Activated CD4-positive, alpha-beta T cell treated with anti-CD3 and anti-CD28 coated beads, Interleukin-2, amount 10 ng/mL, durations not matched to agents 24 days and 14 days (primary cell): Measurements from ENCODE around the gene NEURL1. TPM values are rescaled to one million over a fixed set of nuclear protein-coding genes. Genes with fewer than 3 reads are reported as not detected.

ENCODE experiments used
- DNase-seq: peaks from one replicate; pipeline ENCODE4 v3.0.0; 2022
- H3K27ac Mint-ChIP-seq: one replicate; pipeline ENCODE4 v1.8.0; 2022; ENCODE audit warnings: mild to moderate bottlenecking, mixed read lengths
- H3K27me3 Mint-ChIP-seq: one replicate; pipeline ENCODE4 v1.8.0; 2022; ENCODE audit warnings: mixed read lengths
- H3K36me3 Mint-ChIP-seq: one replicate; pipeline ENCODE4 v1.8.0; 2022; ENCODE audit warnings: low read depth, mild to moderate bottlenecking, mixed read lengths
- H3K4me1 Mint-ChIP-seq: one replicate; pipeline ENCODE4 v1.8.0; 2021; ENCODE audit warnings: mixed read lengths
- H3K4me3 Mint-ChIP-seq: one replicate; pipeline ENCODE4 v1.8.0; 2022; ENCODE audit warnings: mild to moderate bottlenecking, moderate library complexity, mixed read lengths
- H3K9me3 Mint-ChIP-seq: one replicate; pipeline ENCODE4 v1.8.0; 2021; ENCODE audit warnings: mixed read lengths
- intact Hi-C: fragments of 100-400 bp; cut with micrococcal nuclease; formaldehyde crosslinking; loops from one replicate; pipeline ENCODE4 v1.15.1; 2023
- total RNA-seq: library from RNA; stranded (reverse); gene quantifications from 2 replicates; pipeline ENCODE4 v1.2.3, GENCODE V29; 2022

The NEURL1 gene
- total RNA-seq, 1 donor from 2014 or later: 2.8 TPM

DNA sequence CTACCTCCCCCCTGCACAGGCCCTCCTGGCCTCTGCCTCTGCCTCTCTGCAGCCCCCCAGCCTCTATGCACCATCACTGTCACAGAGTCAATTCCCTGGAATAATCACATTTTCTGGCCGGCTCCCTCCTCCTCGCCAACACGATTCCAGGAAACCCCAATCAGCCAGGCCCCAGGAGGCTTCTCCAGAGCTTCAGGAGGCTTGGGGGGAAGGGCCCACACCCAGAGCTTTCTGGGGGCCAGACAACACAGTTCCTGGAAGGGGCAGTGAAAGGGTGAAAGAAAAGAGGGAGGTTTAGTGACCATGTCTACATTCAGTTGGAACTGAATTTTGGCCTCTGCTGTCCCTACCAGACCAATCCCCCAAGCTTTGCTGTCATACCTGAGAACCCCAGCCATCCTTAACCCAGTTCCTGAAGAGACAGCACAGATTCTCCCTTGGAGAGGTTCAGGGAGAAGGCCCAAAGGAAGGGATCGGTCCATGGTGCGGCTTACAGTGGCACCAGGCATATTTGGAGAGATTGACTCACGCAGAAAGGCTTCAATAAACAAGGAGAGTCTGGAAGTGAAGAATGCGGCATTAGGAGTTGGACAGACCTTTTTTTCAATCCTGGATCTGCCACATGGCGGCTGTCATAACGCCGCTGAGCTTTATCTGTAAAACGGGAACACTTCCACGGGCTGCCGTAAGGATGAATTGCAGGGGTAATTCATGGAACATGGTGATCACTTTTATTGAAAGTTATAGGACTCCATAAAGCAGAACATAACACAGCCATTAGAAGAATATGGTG lies 89.0 kb downstream of the NEURL1 start:
- peaks cover under 1% of the 10 kb centered on the region for H3K36me3 Mint-ChIP-seq
- no peak overlapping the region for H3K27ac Mint-ChIP-seq
- no peak for DNase-seq
- H3K9me3 Mint-ChIP-seq: no peaks in the 10 kb centered on the region
- peaks cover 9% of the 10 kb centered on the region for H3K27me3 Mint-ChIP-seq
- H3K4me3 Mint-ChIP-seq: peak overlapping the region; percentile 18
- intact Hi-C loops: loop anchor here (10.0 kb wide), 1 partner anchor 382 kb away; the partner anchor contains the start of gene SLK
- H3K4me1 Mint-ChIP-seq: peaks cover 4% of the 10 kb centered on the region

DNA sequence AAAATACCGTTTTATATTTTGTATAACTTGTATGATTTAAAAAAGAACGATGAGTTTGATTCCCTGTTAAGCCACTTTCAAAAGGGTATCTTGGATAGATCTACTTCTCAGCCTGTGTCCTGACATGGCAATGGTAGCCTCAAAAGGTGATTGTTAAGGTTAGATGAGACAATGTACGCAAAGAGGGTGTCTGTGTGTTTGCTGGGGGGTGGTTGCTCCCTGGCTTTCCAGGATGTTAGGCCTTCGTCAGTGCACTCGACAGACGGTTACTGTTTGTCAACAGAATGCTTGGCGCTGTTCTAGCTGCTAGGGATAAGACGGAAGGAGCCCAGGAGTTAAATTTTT lies 90.3 kb downstream of the NEURL1 start:
- peaks cover 4% of the 10 kb centered on the region for H3K4me1 Mint-ChIP-seq
- H3K27ac Mint-ChIP-seq: peak overlapping the region; percentile 70
- intact Hi-C loops: loop anchor here (10.0 kb wide), 1 partner anchor 381 kb away; the partner anchor contains the start of gene SLK

DNA sequence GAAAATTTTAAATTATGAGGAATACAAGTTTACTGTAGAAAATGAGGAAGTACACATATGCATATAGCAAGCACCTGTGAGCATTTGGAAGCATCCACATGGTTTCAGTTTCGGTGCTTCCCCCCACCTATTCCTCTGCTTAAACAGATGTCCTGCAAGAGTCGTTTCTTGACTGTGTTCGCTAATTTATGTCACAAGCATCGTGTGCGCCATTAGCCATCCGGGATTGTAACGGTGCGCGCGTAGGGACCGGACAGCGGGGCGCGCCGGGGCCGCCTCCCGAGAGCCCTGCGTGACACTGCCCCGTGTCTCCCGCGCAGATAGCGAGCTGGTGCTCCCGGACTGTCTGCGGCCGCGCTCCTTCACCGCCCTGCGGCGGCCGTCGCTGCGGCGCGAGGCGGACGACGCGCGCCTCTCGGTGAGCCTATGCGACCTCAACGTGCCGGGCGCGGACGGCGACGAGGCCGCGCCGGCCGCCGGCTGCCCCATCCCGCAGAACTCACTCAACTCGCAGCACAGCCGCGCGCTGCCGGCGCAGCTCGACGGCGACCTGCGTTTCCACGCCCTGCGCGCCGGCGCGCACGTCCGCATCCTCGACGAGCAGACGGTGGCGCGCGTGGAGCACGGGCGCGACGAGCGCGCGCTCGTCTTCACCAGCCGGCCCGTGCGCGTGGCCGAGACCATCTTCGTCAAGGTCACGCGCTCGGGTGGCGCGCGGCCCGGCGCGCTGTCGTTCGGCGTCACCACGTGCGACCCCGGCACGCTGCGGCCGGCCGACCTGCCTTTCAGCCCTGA lies 90.9 kb downstream of the NEURL1 start:
- Mint-ChIP-seq H3K36me3 (peaks cover 2% of the 10 kb centered on the region), H3K27ac (peak overlapping the region; percentile 70), H3K9me3 (no peaks in the 10 kb centered on the region), H3K4me3 (peak overlapping the region; percentile 86), H3K27me3 (peaks cover 9% of the 10 kb centered on the region), H3K4me1 (peaks cover 4% of the 10 kb centered on the region)
- peak; percentile 87 for DNase-seq
- intact Hi-C loops: loop anchor here (10.0 kb wide), 1 partner anchor 380 kb away; the partner anchor contains the start of gene SLK

More for the DNA sequence above, 90.3 kb downstream of the NEURL1 start:
- Mint-ChIP-seq H3K4me3 (peak overlapping the region; percentile 86), H3K27me3 (peaks cover 9% of the 10 kb centered on the region), H3K9me3 (no peaks in the 10 kb centered on the region), H3K36me3 (peaks cover 2% of the 10 kb centered on the region)
- DNase-seq: no peak

DNA sequence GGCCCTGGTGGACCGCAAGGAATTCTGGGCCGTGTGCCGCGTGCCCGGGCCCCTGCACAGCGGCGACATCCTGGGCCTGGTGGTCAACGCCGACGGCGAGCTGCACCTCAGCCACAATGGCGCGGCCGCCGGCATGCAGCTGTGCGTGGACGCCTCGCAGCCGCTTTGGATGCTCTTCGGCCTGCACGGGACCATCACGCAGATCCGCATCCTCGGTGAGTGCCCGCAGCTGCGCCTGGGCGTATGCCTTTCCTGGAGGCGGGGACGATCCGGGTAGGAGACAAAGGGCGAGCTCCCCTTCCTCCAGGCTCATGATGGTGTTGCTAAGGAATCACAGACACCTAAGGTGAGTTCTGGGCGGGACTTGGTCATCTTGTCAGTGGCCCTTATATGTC lies 91.5 kb downstream of the NEURL1 start:
- Mint-ChIP-seq H3K27me3 (peaks cover 9% of the 10 kb centered on the region), H3K27ac (peak overlapping the region; percentile 63), H3K4me3 (peak overlapping the region; percentile 86), H3K9me3 (no peaks in the 10 kb centered on the region), H3K36me3 (peaks cover 2% of the 10 kb centered on the region), H3K4me1 (peaks cover 4% of the 10 kb centered on the region)
- intact Hi-C loops: loop anchor here (10.0 kb wide), 1 partner anchor 380 kb away; the partner anchor contains the start of gene SLK
- DNase-seq: no peak

DNA sequence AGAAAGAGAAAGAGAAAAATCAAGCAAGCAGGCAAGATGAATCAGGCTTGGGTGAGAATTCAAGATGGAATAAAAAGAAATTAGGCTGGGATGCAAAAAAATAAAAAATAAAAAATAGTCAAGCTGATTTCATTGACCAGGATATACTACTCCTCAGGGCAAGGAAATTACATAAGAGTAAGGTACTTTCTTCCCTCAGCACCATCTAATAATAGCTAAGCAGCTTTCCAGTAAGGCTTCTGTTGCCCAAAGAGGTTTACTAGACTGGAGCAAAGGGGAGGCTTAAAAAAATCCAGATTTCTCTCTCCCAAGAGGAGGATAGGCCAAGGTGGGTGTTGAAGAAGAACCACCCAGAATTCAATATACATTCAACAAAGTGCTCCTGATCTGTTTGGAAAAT lies 93.6 kb downstream of the NEURL1 start:
- H3K27ac Mint-ChIP-seq: no peak overlapping the region
- peaks cover 2% of the 10 kb centered on the region for H3K36me3 Mint-ChIP-seq
- H3K9me3 Mint-ChIP-seq: no peaks in the 10 kb centered on the region
- H3K27me3 Mint-ChIP-seq: peaks cover 5% of the 10 kb centered on the region
- no peak for DNase-seq
- H3K4me3 Mint-ChIP-seq: no peak overlapping the region
- intact Hi-C loops: loop anchor here (10.0 kb wide), 1 partner anchor 378 kb away; the partner anchor contains the start of gene SLK
- peaks cover 4% of the 10 kb centered on the region for H3K4me1 Mint-ChIP-seq

DNA sequence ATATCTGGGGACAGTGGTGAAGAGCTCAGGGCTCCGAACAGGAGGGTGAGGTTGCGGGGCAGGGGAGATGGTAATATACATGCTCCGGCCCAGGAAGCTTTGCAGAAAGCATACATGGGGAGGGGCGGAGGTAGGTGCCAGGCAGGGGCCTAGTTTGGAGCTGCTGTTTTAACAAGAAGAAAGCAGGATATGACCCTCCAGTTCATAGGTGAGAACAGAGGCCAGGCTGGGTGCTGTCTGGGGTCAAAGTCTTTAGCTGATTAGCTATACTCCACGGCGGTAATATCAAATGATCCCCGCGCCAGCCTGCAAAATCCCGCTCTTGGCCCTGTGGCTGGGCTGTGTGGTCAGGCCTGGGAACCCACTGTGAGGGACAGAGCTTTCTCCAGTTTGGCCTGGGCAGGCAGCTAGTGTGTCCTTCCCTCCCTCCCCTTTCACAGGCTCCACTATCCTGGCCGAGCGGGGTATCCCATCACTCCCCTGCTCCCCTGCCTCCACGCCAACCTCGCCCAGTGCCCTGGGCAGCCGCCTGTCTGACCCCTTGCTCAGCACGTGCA lies 95.6 kb downstream of the NEURL1 start:
- Mint-ChIP-seq H3K9me3 (no peaks in the 10 kb centered on the region), H3K27me3 (no peaks in the 10 kb centered on the region), H3K27ac (no peak overlapping the region), H3K36me3 (peaks cover 2% of the 10 kb centered on the region), H3K4me1 (no peaks in the 10 kb centered on the region), H3K4me3 (no peak overlapping the region)
- no peak for DNase-seq
- intact Hi-C loops: loop anchor here (10.0 kb wide), 1 partner anchor 376 kb away; the partner anchor contains the start of gene SLK

DNA sequence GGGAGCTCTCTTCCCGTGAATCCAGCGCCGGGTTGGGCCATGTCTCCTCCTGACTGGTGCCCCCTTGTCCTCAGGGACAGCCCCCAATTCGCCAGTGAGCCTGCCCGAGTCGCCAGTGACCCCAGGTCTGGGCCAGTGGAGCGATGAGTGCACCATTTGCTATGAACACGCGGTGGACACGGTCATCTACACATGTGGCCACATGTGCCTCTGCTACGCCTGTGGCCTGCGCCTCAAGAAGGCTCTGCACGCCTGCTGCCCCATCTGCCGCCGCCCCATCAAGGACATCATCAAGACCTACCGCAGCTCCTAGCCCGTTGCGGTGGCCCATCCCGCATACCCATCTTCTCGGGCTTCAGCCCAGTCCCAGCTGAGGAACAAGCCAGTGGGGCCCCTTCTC lies 96.6 kb downstream of the NEURL1 start:
- H3K4me1 Mint-ChIP-seq: no peaks in the 10 kb centered on the region
- no peak overlapping the region for H3K4me3 Mint-ChIP-seq
- no peaks in the 10 kb centered on the region for H3K9me3 Mint-ChIP-seq
- H3K36me3 Mint-ChIP-seq: peaks cover 2% of the 10 kb centered on the region
- no peak overlapping the region for H3K27ac Mint-ChIP-seq
- no peak for DNase-seq
- no peaks in the 10 kb centered on the region for H3K27me3 Mint-ChIP-seq
- intact Hi-C loops: no loop called here

DNA sequence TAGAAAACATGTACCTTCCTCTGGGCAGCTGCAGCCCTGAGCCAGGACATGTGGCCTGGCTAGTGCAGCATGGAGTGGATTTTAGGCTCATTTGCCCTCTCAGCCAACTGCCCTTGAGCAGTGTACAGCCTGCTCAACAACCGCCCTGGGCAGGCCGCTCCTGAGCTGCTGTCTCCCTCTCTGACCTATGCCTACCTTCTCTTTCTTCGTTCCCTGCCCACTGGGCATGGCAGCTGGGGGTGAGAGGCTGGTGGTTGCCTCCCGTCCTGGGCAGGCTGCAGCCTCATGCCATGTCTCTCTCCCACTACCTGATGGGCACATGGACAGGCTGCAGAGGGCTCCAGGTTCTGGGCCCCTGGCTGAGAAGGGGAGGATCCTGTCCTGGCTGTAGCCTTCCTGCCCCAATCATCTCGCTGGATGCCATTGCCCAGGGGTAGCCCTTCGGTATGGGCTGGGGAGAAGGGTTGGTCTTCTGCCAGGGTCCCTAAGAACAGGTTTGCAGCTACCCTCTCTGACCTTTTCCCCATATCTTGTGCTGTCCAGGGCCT lies 97.3 kb downstream of the NEURL1 start:
- peaks cover 2% of the 10 kb centered on the region for H3K36me3 Mint-ChIP-seq

DNA sequence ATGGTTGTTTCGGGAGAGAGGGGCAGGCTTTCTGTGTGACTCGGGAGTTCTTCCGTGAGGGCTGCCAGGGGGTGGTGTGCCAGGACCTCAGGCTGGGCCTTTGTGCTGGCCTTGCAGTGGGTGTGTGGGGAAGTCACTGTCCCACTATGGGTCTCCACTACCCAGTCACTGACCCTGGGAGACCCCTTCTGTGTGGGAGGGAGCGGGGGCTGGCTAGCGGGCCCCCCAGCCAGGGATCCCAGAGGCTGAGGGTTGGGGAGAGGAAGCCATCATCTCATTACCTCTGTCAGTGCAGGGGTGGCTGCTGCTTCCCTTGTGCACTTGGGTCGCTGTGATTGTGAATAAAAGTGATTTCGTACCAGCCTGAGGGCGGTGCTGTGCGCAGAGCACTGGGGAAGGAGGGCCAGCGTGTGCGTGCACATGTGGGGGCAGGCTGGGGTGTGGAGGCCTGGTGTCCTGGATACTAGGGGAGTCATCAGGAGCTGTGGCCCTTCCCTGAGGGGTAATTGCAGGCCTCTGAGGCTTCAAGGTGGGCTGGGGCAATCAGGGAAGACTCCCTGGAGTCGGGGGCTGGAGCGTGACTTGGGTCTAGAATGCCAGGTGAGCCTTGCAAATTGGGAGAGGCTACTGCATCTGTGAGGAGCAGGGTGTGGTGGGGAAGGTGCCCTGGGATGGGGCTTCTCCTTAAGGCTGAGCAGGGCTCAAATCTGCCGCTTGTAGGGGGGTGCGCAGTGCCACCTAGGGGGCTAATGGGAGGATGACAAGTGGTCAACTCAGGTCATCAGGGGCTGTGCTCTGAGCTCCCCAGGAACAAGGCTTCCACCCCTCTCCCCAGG lies 98.9 kb downstream of the NEURL1 start:
- intact Hi-C loops: no loop called here

More for the DNA sequence above, 97.3 kb downstream of the NEURL1 start:
- intact Hi-C loops: no loop called here
- H3K4me1 Mint-ChIP-seq: no peaks in the 10 kb centered on the region
- no peaks in the 10 kb centered on the region for H3K9me3 Mint-ChIP-seq
- H3K27ac Mint-ChIP-seq: no peak overlapping the region
- no peak overlapping the region for H3K4me3 Mint-ChIP-seq
- no peaks in the 10 kb centered on the region for H3K27me3 Mint-ChIP-seq
- DNase-seq: no peak

DNA sequence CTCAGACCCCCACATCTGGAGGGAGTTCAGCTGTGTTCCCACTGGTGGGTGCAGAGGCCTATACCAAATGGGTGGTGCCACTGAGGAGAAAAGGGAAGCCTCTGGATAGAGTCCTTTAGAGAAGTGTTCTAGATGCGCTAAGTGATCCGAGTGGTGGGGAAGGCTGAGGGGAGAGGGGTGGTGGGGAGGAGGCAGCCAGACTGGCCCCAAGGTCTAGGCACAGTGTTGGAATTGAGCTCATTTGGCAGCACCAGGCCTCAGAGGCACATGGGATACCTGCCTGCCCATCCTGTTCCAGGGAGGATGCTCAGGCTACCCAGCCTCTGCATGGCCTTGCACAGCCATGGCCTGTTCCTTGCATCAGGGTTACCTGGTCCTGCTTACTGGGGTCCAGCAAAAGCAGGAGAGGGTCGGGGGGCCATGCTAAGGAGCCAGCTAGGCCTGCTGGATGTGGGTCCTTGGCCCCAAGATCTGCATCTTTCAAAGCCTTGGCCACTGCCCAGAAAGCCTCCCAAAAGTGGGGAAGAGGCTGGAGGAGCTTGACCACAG lies 99.6 kb downstream of the NEURL1 start:
- Mint-ChIP-seq H3K9me3 (no peaks in the 10 kb centered on the region), H3K4me3 (no peak overlapping the region), H3K27me3 (no peaks in the 10 kb centered on the region), H3K27ac (no peak overlapping the region), H3K4me1 (no peaks in the 10 kb centered on the region), H3K36me3 (no peaks in the 10 kb centered on the region)
- intact Hi-C loops: no loop called here
- no peak for DNase-seq

More for the DNA sequence above, 98.9 kb downstream of the NEURL1 start:
- Mint-ChIP-seq H3K4me3 (no peak overlapping the region), H3K36me3 (peaks cover 2% of the 10 kb centered on the region), H3K4me1 (no peaks in the 10 kb centered on the region), H3K27me3 (no peaks in the 10 kb centered on the region), H3K9me3 (no peaks in the 10 kb centered on the region), H3K27ac (no peak overlapping the region)
- peak; percentile 78 for DNase-seq

DNA sequence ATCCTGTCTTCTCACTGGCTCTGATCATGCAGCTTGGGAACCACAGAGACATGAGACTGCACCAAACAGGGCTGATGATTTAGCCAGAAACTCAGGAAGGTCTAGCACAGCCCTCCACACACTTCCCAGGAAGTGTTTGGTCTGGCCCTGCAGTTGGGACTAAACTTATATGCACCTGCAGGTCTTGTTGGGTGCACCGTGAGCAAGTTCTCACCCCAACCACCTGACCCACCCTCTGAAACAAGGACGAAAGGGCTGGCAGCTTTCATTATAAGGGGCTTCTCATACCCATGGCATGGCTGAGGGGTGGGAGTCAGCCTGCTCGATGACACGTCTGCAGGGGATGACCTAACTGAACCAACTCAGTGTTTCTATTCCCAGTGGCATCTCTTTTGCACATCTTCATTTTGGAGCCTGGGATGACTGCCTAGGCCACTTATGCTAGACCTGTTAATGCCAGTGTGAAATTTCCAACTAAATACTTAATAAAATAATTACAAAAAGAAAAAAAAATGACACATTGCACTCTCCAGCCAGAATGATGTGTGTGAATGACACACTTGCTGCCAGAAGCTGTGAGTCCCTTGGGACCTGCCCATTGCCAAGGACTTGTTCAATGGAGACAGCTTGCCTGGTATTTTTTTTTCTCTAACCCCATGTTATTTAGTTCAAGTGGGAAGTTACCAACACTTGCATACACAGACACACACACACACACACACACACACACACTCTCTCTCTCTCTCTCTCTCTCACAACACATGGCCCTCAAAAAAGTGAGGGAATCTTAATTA lies 102.6 kb downstream of the NEURL1 start:
- H3K36me3 Mint-ChIP-seq: no peaks in the 10 kb centered on the region
- H3K27ac Mint-ChIP-seq: no peak overlapping the region
- peaks cover 3% of the 10 kb centered on the region for H3K4me1 Mint-ChIP-seq
- no peak overlapping the region for H3K4me3 Mint-ChIP-seq
- intact Hi-C loops: no loop called here
- no peak for DNase-seq
- H3K27me3 Mint-ChIP-seq: no peaks in the 10 kb centered on the region
- H3K9me3 Mint-ChIP-seq: no peaks in the 10 kb centered on the region

DNA sequence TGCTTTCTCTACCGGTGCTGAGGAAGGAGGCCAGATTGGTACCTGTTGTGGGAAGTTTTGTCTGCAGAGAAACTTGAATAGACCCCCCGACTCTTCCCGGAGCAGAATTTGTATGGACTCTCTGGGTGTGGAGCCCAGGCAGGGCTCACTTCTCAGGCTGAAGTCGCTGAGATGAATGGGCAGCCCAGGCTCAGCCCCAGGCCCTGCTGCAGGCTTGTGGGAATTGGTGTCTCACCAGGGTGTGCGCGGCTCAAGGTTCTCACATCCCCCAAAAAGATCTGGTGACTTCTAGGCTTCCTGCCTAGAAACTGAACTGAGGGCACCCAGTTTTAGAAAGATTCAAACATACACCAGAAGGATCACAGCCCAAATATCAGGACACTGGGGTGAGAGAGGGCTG lies 103.5 kb downstream of the NEURL1 start:
- H3K36me3 Mint-ChIP-seq: no peaks in the 10 kb centered on the region
- intact Hi-C loops: no loop called here
- no peak for DNase-seq
- no peak overlapping the region for H3K27ac Mint-ChIP-seq
- no peaks in the 10 kb centered on the region for H3K27me3 Mint-ChIP-seq
- no peak overlapping the region for H3K4me3 Mint-ChIP-seq
- H3K9me3 Mint-ChIP-seq: no peaks in the 10 kb centered on the region
- H3K4me1 Mint-ChIP-seq: peaks cover 3% of the 10 kb centered on the region
